Measurements from ENCODE around the gene ATP11A.

DNA sequence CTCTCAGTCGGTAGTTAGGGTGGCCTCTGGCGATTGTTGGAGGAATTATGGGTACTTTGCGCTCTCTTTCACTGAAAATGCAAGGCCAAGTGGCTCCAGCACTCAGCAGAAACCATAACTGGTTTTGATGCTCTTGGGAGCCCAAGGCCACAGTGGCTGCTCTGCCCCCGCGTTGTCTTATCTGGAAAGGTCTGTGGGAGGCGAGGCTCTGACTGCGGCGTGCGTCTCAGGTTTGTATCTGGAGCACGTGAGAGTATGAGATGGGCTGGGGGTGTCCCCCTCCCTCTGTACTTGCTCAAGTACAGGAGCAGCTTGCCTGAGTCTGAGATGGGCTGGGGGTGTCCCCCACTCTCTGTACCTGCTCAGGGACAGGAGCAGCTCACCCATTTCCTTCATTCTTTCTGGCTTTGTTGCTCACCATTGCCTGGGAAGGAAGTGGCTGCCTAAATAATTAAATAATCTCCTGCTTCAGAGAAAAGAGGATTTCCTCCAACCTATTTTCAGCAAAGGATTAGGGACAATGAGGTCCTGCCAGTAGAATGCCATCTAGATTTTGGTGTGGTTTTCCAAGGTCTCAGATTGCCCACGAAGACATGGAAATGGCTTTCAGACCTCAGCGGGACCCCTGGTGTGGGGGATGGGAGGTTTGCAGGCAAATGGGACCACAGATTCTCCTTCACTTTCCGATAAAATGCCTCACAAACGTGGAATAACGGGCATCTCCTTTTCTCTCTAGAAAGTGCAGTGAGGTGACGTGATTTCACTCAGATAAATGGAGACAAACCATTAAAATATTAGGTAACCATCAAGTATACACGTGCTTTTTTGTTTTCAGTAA is 14.7 kb downstream of the ATP11A start:
- TF ChIP-seq, protein P1, sequence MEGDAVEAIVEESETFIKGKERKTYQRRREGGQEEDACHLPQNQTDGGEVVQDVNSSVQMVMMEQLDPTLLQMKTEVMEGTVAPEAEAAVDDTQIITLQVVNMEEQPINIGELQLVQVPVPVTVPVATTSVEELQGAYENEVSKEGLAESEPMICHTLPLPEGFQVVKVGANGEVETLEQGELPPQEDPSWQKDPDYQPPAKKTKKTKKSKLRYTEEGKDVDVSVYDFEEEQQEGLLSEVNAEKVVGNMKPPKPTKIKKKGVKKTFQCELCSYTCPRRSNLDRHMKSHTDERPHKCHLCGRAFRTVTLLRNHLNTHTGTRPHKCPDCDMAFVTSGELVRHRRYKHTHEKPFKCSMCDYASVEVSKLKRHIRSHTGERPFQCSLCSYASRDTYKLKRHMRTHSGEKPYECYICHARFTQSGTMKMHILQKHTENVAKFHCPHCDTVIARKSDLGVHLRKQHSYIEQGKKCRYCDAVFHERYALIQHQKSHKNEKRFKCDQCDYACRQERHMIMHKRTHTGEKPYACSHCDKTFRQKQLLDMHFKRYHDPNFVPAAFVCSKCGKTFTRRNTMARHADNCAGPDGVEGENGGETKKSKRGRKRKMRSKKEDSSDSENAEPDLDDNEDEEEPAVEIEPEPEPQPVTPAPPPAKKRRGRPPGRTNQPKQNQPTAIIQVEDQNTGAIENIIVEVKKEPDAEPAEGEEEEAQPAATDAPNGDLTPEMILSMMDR (IDR thresholded peaks at IDR 0.05): no peak
- TF ChIP-seq POLR2A (IDR thresholded peaks at IDR 0.05): no peak
